Measurements from ENCODE around the gene SH3BP4. TPM values are rescaled to one million over a fixed set of nuclear protein-coding genes. Genes with fewer than 3 reads are reported as not detected.

Gene SH3BP4
- total RNA-seq, 1 experiment from 2014 or later: 93.8 TPM

DNA sequence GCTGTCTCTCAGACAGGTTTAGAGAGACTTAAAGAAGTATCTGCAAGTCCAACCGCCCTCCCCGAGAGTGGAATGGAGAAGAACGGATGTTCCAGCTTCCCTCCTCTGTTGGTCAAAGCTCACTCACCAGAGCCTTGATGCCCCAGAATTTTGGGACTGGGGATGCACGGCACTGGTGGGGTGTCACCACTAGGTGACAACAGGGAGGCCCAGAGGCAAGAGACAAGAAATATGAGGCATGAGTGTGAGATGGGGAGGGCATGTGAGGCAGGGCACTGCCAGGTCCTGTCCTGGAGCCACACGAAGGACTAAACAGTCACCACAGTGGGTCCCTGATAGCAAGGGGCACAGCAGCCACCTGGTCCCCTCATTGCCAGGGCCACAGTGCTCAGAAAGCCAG, 35.1 kb upstream of the SH3BP4 start:
- Histone ChIP-seq H3T11ph (ENCODE audit: low read length) (no peak overlapping the region), H3K4ac (ENCODE audit: low read depth, low read length) (no peak overlapping the region), H4K5ac (ENCODE audit: insufficient read length, low read depth, low read length) (no peak overlapping the region), H3K9ac (ENCODE audit: extremely low read depth, insufficient read length, low read length) (no peak overlapping the region), H3K9me3 (ENCODE audit: control insufficient read depth, low read depth, low read length) (no peaks in the 10 kb centered on the region), H2BK20ac (ENCODE audit: low read depth, low read length, poor library complexity, severe bottlenecking) (no peak overlapping the region), H2AK5ac (ENCODE audit: insufficient read length, low read length) (no peak overlapping the region), H4K20me1 (ENCODE audit: control insufficient read depth, insufficient read depth, insufficient read length) (no peaks in the 10 kb centered on the region), H3K79me2 (ENCODE audit: insufficient read depth, low read length) (no peaks in the 10 kb centered on the region), H3K27me3 (ENCODE audit: insufficient read depth, low read length) (no peaks in the 10 kb centered on the region), H3K27ac (ENCODE audit: insufficient read length, low read depth, low read length) (no peak overlapping the region), H2BK15ac (ENCODE audit: low read depth, low read length) (no peak overlapping the region), H3K14ac (ENCODE audit: insufficient read depth, low read length) (no peak overlapping the region), H4K91ac (ENCODE audit: insufficient read length, low read depth, low read length) (no peak overlapping the region), H3K23ac (ENCODE audit: insufficient read length, low read depth, low read length) (no peak overlapping the region), H3K23me2 (ENCODE audit: insufficient read length, low read depth, low read length, poor library complexity, severe bottlenecking) (no peaks in the 10 kb centered on the region), H2BK12ac (ENCODE audit: insufficient read length, low read depth, low read length) (no peak overlapping the region), H3K18ac (ENCODE audit: insufficient read length, low read depth, low read length) (no peak overlapping the region), H3K4me2 (ENCODE audit: insufficient read depth, insufficient read length, low read length) (no peak overlapping the region), H3K4me1 (ENCODE audit: insufficient read depth, low read length) (no peaks in the 10 kb centered on the region), H2BK120ac (ENCODE audit: low read depth, low read length, poor library complexity, severe bottlenecking) (no peak overlapping the region), H3K56ac (ENCODE audit: insufficient read length, low read depth, low read length) (no peak overlapping the region), H2BK5ac (ENCODE audit: insufficient read length, low read length) (no peak overlapping the region), H3K79me1 (ENCODE audit: insufficient read depth, low read depth, low read length, poor library complexity, severe bottlenecking) (no peaks in the 10 kb centered on the region), H2AFZ (ENCODE audit: low read length) (no peak overlapping the region), H4K8ac (replicated peaks; ENCODE audit: insufficient read length, low read depth, low read length) (no peak overlapping the region)
- peaks cover 0 to 4% of the 10 kb centered on the region in 2 experiments; a peak in 1 of 5 replicates for H3K9me3 Mint-ChIP-seq
- no peak overlapping the region for H3K27ac Mint-ChIP-seq
- H3K36me3 Mint-ChIP-seq (ENCODE audit: insufficient read depth in 1 of 3, low read depth in 3 of 3): no peaks in the 10 kb centered on the region
- no peak for DNase-seq
- H3K4me3 Mint-ChIP-seq: no peak overlapping the region
- H3K4me1 Mint-ChIP-seq: peaks cover 20 to 23% of the 10 kb centered on the region in 2 experiments
- no CpG with 5 or more reads among the region's 5 CpGs for WGBS (ENCODE audit: extremely low coverage, insufficient read length, low lambda C conversion rate)
- TF ChIP-seq, protein P1, sequence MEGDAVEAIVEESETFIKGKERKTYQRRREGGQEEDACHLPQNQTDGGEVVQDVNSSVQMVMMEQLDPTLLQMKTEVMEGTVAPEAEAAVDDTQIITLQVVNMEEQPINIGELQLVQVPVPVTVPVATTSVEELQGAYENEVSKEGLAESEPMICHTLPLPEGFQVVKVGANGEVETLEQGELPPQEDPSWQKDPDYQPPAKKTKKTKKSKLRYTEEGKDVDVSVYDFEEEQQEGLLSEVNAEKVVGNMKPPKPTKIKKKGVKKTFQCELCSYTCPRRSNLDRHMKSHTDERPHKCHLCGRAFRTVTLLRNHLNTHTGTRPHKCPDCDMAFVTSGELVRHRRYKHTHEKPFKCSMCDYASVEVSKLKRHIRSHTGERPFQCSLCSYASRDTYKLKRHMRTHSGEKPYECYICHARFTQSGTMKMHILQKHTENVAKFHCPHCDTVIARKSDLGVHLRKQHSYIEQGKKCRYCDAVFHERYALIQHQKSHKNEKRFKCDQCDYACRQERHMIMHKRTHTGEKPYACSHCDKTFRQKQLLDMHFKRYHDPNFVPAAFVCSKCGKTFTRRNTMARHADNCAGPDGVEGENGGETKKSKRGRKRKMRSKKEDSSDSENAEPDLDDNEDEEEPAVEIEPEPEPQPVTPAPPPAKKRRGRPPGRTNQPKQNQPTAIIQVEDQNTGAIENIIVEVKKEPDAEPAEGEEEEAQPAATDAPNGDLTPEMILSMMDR (conservative IDR thresholded peaks at IDR 0.05): peak; percentile 47; the same call in 2 of the 3 replicates
- peaks cover 16% of the 10 kb centered on the region for H3K27me3 Mint-ChIP-seq (ENCODE audit: low read depth)
